ENCODE results near the gene SDK1.

DNA sequence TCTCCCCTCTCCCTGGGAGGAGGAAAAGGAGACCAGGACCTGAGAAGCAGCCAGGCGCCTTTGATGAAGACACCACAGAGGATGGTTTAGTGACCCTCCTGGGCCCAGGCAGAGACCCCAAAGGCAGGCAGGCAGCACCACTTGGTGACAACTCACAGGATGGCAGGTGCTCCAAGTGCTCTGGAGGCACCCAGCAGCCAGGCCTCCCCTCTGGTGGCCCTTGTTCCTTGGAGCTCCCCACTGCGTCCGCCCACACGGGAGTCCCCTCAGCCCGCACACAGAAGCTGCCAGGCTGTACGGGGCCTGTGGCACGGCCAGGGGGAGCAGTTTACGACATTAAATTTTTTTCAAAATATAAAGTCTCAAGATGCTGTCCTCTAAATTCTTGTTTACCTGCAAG lies 773.9 kb downstream of the SDK1 start:
- TF ChIP-seq, protein P1, sequence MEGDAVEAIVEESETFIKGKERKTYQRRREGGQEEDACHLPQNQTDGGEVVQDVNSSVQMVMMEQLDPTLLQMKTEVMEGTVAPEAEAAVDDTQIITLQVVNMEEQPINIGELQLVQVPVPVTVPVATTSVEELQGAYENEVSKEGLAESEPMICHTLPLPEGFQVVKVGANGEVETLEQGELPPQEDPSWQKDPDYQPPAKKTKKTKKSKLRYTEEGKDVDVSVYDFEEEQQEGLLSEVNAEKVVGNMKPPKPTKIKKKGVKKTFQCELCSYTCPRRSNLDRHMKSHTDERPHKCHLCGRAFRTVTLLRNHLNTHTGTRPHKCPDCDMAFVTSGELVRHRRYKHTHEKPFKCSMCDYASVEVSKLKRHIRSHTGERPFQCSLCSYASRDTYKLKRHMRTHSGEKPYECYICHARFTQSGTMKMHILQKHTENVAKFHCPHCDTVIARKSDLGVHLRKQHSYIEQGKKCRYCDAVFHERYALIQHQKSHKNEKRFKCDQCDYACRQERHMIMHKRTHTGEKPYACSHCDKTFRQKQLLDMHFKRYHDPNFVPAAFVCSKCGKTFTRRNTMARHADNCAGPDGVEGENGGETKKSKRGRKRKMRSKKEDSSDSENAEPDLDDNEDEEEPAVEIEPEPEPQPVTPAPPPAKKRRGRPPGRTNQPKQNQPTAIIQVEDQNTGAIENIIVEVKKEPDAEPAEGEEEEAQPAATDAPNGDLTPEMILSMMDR (conservative IDR thresholded peaks at IDR 0.05): no peak
- no peak for TF ChIP-seq ZFX (IDR thresholded peaks at IDR 0.05)
